Measurements from ENCODE around the gene MEPCE.
"Not testable (repeated sequence)": the region's sequence is repeated elsewhere in the genome, so short reads cannot be mapped to it uniquely, and the experiment has no call there.

The MEPCE gene

DNA sequence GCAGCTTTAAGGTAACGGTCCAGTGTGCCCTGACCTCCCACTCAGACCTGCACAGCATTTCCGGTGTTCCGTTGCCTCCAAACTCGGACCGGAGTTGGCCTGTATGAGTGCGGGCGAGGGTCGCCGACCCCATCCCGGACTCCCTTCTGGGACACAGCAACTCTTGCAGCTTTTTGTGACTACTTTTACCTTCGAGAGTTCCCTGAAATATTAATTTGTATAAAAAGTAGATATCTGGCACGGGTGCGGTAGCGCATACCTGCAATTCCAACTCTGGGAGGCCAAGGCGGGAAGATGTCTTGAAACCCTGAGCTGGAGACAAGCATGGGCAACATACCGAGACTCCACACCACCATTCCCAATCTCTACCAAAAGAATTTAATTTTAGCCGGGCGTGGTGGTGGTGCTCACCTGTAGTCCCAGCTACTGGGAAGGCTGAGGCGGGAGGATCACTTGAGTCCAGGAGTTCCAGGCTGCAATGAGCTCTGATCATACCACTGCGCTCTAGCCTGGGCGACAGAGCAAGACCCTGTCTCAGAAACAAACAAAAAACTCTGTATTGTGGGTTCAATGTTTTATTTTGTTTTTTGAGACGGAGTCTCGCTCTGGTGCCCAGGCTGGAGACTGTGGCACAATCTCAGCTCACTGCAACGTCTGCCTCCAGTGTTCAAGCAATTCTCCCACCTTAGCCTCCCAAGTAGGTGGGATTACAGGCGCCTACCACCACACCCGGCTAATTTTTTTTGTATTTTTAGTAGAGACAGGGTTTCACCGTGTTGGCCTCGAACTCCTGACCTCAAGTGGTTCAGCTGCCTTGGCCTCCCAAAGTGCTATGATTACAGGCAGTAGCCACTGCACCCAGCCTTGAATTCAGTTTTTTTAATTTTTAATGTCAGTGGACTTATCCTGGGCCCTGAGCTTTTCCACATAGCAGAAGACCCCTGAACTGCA lies 7.8 kb downstream of the MEPCE start:
- H3K27ac ChIP-seq (ENCODE audit: low read length) = no peak overlapping the region
- H3K4me1 ChIP-seq (ENCODE audit: insufficient read depth, low read length) = peaks cover 4% of the 10 kb centered on the region; the same call in 1 of the 2 replicates
- H3K9ac ChIP-seq (ENCODE audit: low read depth, low read length) = peak overlapping the region; percentile 8; the same call in 1 of the 2 replicates
- peaks cover 28% of the 10 kb centered on the region for H3K36me3 ChIP-seq (ENCODE audit: insufficient read depth, low read depth, low read length)
- H3K4me3 ChIP-seq (ENCODE audit: low read length) = no peak overlapping the region
- H3K9me3 ChIP-seq (ENCODE audit: insufficient read depth, low read depth, low read length) = no peaks in the 10 kb centered on the region
- H3K27me3 ChIP-seq (ENCODE audit: insufficient read depth, low read length) = no peaks in the 10 kb centered on the region

DNA sequence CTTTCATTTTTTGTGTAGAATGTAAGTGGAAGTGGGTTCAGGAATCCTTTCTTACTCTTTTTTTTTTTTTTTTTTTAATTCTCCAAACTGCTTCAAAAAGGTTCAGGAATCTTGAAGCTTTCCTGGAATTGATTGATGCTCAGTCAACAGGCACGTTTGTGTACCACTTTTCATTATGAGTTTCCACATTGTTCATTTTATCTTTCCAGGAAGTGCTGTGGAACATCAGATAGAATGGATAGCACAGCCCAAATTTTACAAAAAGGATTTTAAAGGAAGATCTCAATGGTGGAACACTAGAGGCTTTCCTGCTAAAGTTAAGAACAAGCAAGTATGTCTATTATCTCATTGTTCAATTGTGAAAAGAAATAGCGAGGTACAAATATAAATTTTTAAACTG lies 8.5 kb downstream of the MEPCE start:
- no peaks in the 10 kb centered on the region for H3K27me3 ChIP-seq (ENCODE audit: insufficient read depth, low read length)
- H3K9ac ChIP-seq (ENCODE audit: low read depth, low read length) = no peak overlapping the region
- peaks cover 3% of the 10 kb centered on the region; the same call in 1 of the 2 replicates for H3K4me1 ChIP-seq (ENCODE audit: insufficient read depth, low read length)
- H3K4me3 ChIP-seq (ENCODE audit: low read length) = no peak overlapping the region
- H3K27ac ChIP-seq (ENCODE audit: low read length) = no peak overlapping the region
- H3K9me3 ChIP-seq (ENCODE audit: insufficient read depth, low read depth, low read length) = no peaks in the 10 kb centered on the region
- H3K36me3 ChIP-seq (ENCODE audit: insufficient read depth, low read depth, low read length) = peaks cover 21% of the 10 kb centered on the region

GRCh38 chr7:100438731-100439130 lies 9.1 kb downstream of the MEPCE start:
- H3K4me1 ChIP-seq (ENCODE audit: insufficient read depth, low read length); H3K4me3 ChIP-seq (ENCODE audit: low read length); H3K9me3 ChIP-seq (ENCODE audit: insufficient read depth, low read depth, low read length); H3K27ac ChIP-seq (ENCODE audit: low read length); H3K9ac ChIP-seq (ENCODE audit: low read depth, low read length); H3K27me3 ChIP-seq (ENCODE audit: insufficient read depth, low read length): not testable (repeated sequence)
- peaks cover 15% of the 10 kb centered on the region for H3K36me3 ChIP-seq (ENCODE audit: insufficient read depth, low read depth, low read length)

DNA sequence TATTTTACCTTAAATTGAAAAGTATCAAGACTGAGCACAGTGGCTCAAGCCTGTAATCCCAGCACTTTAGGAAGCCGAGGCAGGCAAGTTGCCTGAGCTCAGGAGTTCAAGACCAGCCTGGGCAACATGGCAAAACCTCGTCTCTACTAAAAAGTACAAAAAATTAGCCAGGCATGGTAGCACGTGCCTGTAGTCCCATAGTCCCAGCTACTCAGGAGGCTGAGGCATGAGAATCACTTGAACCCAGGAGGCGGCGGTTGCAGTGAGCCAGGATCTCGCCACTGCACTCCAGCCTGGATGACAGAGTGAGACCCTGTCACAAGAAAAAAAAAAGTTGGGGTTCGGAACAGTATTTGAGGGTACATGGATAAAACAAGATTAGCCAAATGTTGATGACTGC lies 9.6 kb downstream of the MEPCE start:
- H3K4me1 ChIP-seq (ENCODE audit: insufficient read depth, low read length); H3K9ac ChIP-seq (ENCODE audit: low read depth, low read length); H3K9me3 ChIP-seq (ENCODE audit: insufficient read depth, low read depth, low read length); H3K4me3 ChIP-seq (ENCODE audit: low read length); H3K27me3 ChIP-seq (ENCODE audit: insufficient read depth, low read length); H3K27ac ChIP-seq (ENCODE audit: low read length): not testable (repeated sequence)
- peaks cover 10% of the 10 kb centered on the region for H3K36me3 ChIP-seq (ENCODE audit: insufficient read depth, low read depth, low read length)

DNA sequence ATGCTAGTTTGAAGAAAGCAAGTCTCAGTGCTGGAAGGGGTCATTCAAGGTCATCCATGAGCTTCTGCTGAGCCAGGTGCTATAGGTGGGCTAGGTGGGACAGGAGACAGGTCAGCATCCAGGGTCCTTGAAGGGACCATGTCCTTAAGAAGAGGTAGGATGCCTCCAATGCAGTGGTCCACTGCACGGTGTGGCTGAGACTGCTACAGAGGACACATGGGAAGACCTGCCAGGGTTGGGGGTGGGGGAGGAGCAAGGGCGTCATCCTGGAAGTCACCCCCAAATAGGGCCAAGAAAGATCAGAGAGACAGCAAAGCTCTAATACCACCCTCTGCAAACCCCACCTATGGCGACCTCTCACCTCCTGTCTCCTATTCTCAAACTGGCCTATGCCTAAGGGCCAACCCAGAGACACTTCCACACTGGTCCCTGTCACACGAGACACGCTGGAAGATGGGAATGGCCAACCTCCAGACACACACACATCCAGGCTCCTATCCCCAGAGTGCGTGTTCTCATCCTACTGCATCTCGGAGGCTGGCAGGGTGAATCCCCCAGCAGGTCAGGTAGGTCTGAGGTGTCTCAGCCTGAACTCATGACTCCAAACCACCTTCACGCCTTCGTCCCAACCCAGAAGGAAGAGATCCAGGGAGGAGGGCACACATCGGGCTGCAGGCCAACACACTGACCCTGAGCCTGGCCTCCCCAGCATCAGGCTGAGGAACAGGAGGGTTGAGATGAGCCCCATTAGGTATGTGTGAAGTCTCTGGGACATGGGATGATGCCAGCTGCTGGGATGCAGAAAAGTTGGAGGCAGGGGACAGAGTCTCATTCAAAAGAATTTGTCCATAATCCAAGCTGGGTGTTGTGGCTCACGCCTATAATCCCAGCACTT lies 12.3 kb downstream of the MEPCE start:
- H3K27me3 ChIP-seq (ENCODE audit: insufficient read depth, low read length) = no peaks in the 10 kb centered on the region
- H3K9me3 ChIP-seq (ENCODE audit: insufficient read depth, low read depth, low read length) = no peaks in the 10 kb centered on the region
- no peak overlapping the region for H3K4me3 ChIP-seq (ENCODE audit: low read length)
- no peaks in the 10 kb centered on the region for H3K36me3 ChIP-seq (ENCODE audit: insufficient read depth, low read depth, low read length)
- no peak overlapping the region for H3K9ac ChIP-seq (ENCODE audit: low read depth, low read length)
- no peak overlapping the region for H3K27ac ChIP-seq (ENCODE audit: low read length)
- no peaks in the 10 kb centered on the region for H3K4me1 ChIP-seq (ENCODE audit: insufficient read depth, low read length)

DNA sequence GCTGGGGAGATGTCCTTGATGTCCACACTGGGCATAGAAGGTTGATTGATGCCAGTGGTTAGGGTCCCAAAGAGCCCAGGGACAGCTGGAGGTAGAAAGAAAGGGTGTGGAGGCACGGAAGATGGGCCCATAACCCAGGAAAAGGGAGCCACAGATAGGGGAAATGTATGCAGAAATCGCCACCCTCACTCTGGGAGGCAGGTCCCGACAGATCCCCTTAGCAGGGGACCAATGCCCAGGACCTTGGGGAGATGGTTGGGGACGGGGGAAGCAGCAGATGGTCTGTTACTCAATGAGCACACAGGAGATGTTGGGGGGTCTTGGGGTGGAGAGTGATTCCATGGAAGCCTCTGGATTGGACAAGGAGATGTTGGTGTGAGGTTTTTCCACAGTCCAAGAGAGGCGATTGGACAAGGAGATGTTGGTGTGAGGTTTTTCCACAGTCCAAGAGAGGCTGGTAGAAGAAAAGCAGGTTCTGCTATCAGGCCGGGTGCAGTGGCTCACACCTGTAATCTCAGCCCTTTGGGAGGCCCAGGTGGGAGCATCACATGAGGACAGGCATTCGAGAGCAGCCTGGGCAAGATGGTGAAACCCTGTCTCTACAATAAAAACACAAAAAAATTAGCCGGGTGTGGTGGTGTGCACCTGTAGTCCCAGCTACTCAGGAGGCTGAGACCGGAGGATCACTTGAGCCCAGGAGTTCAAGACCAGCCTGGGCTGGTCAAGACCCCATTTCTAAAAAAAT lies 13.6 kb downstream of the MEPCE start:
- H3K4me1 ChIP-seq (ENCODE audit: insufficient read depth, low read length) = no peaks in the 10 kb centered on the region
- no peak overlapping the region for H3K9ac ChIP-seq (ENCODE audit: low read depth, low read length)
- no peak overlapping the region for H3K4me3 ChIP-seq (ENCODE audit: low read length)
- H3K27ac ChIP-seq (ENCODE audit: low read length) = no peak overlapping the region
- no peaks in the 10 kb centered on the region for H3K36me3 ChIP-seq (ENCODE audit: insufficient read depth, low read depth, low read length)
- no peaks in the 10 kb centered on the region for H3K27me3 ChIP-seq (ENCODE audit: insufficient read depth, low read length)
- H3K9me3 ChIP-seq (ENCODE audit: insufficient read depth, low read depth, low read length) = no peaks in the 10 kb centered on the region

GRCh38 chr7:100444311-100445278 lies 15.0 kb downstream of the MEPCE start:
- Histone ChIP-seq H3K27me3 (ENCODE audit: insufficient read depth, low read length) (no peaks in the 10 kb centered on the region), H3K9ac (ENCODE audit: low read depth, low read length) (no peak overlapping the region; the same call in 1 of the 2 replicates), H3K27ac (ENCODE audit: low read length) (no peak overlapping the region), H3K4me1 (ENCODE audit: insufficient read depth, low read length) (no peaks in the 10 kb centered on the region), H3K36me3 (ENCODE audit: insufficient read depth, low read depth, low read length) (no peaks in the 10 kb centered on the region), H3K4me3 (ENCODE audit: low read length) (no peak overlapping the region), H3K9me3 (ENCODE audit: insufficient read depth, low read depth, low read length) (no peaks in the 10 kb centered on the region)

DNA sequence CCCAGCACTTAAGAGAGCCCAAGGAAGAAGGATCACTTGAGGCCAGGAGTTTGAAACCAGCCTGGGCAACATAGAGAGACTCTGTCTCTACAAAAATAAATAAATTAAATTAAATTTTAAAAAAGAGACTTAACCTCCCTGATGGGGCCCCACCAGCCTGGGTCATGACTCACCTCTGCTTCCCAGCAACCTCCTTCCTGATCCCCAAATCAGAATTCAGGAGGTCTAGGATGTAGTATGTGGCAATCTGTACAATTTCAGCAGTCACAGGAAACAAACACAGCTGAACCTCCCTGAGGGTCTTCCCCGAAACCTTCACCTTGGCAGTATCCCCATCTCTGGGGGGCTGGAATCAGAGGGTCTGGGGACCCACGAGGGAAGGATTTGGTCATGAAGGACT lies 16.4 kb downstream of the MEPCE start:
- Histone ChIP-seq H3K4me1 (ENCODE audit: insufficient read depth, low read length) (no peaks in the 10 kb centered on the region), H3K9me3 (ENCODE audit: insufficient read depth, low read depth, low read length) (no peaks in the 10 kb centered on the region), H3K27me3 (ENCODE audit: insufficient read depth, low read length) (no peaks in the 10 kb centered on the region), H3K9ac (ENCODE audit: low read depth, low read length) (no peak overlapping the region), H3K4me3 (ENCODE audit: low read length) (no peak overlapping the region), H3K36me3 (ENCODE audit: insufficient read depth, low read depth, low read length) (no peaks in the 10 kb centered on the region), H3K27ac (ENCODE audit: low read length) (no peak overlapping the region)

- not testable (repeated sequence) for H3K27ac ChIP-seq (ENCODE audit: low read length); H3K9ac ChIP-seq (ENCODE audit: low read depth, low read length); H3K27me3 ChIP-seq (ENCODE audit: insufficient read depth, low read length); H3K4me3 ChIP-seq (ENCODE audit: low read length); H3K4me1 ChIP-seq (ENCODE audit: insufficient read depth, low read length); H3K36me3 ChIP-seq (ENCODE audit: insufficient read depth, low read depth, low read length); H3K9me3 ChIP-seq (ENCODE audit: insufficient read depth, low read depth, low read length)
Measured at GRCh38 chr7:100447363-100447762, 17.7 kb downstream of the MEPCE start.

GRCh38 chr7:100449190-100449795 lies 19.7 kb downstream of the MEPCE start:
- no peak overlapping the region for H3K4me3 ChIP-seq (ENCODE audit: low read length)

More at GRCh38 chr7:100449190-100449795, 19.7 kb downstream of the MEPCE start:
- Histone ChIP-seq H3K27ac (ENCODE audit: low read length) (no peak overlapping the region), H3K27me3 (ENCODE audit: insufficient read depth, low read length) (no peaks in the 10 kb centered on the region), H3K9me3 (ENCODE audit: insufficient read depth, low read depth, low read length) (no peaks in the 10 kb centered on the region), H3K4me1 (ENCODE audit: insufficient read depth, low read length) (no peaks in the 10 kb centered on the region), H3K9ac (ENCODE audit: low read depth, low read length) (no peak overlapping the region), H3K36me3 (ENCODE audit: insufficient read depth, low read depth, low read length) (no peaks in the 10 kb centered on the region)

Measured in iPS-20b (cell line).